HCT116 (cell line): ENCODE data around the gene RFX3. TPM values are rescaled to one million over a fixed set of nuclear protein-coding genes. Genes with fewer than 3 reads are reported as not detected.

Experiments used
- ATAC-seq: fragments of 200-7000 bp; cut with Tn5 transposase; 2 replicates; pipeline ENCODE4 v1.9.1; 2020; ENCODE audit warnings: mild to moderate bottlenecking, moderate library complexity
- BruUV-seq: library from RNA; stranded (reverse); fragments of 400-500 nt; replicated peaks from 2 replicates; lab custom pipeline; 2021; lab: Mats Ljungman, UMichigan
- CTCF ChIA-PET: fragments of 300-600 bp; sonication (Branson Sonifier 250); formaldehyde crosslinking; loops from one replicate; lab custom pipeline; 2021; ENCODE audit warnings: antibody characterized with exemption; lab: Charles Lee
- POLR2A ChIA-PET: fragments of 300-600, 350-600 bp; sonication (Branson Sonifier 250); formaldehyde crosslinking; loops from one replicate; lab custom pipeline; 2021; ENCODE audit warnings: antibody characterized with exemption; lab: Charles Lee
- RAD21 ChIA-PET, 2 experiments: fragments of 300-600 bp; sonication (Branson Sonifier 250); formaldehyde crosslinking; loops; one replicate each; lab custom pipeline; 2023; ENCODE audit warnings: low total read pairs in 2 of 2; ENCODE audit not compliant: uncharacterized antibody in 2 of 2, unreplicated experiment in 2 of 2, low non-redundant PET in 1 of 2; lab: Charles Lee
- DNase-seq: peaks from one replicate; pipeline ENCODE4 v3.0.0-alpha.2; 2010; ENCODE audit warnings: low read depth, low spot score
- H2AFZ ChIP-seq: fragments of 200-600 bp; shearing (Covaris generic), sonication (generic); 2 replicates; pipeline ENCODE4 v1.6.1; 2017; ENCODE audit warnings: low read depth, mixed run types, mixed read lengths, antibody characterized with exemption, low read length; ENCODE audit not compliant: poor library complexity, severe bottlenecking
- H3K27ac ChIP-seq: 2 replicates; pipeline ENCODE4 v1.5.1; 2012; ENCODE audit warnings: low read depth, low read length
- H3K27me3 ChIP-seq: fragments of 200-600 bp; sonication (generic); 2 replicates; pipeline ENCODE4 v1.6.1; 2016; ENCODE audit warnings: mixed run types, low read length, mixed read lengths; ENCODE audit not compliant: insufficient read depth
- H3K36me3 ChIP-seq, 2 experiments: fragments of 200-500 bp in 1 of 2; fragments of 200-600 bp in 1 of 2; sonication (Bioruptor generic) in 1 of 2; sonication (generic) in 1 of 2; 2 replicates each; pipeline versions ENCODE4 v1.5.1 to v1.6.1; 2014 to 2016; ENCODE audit warnings: low read length in 2 of 2, inconsistent platforms in 1 of 2, mixed read lengths in 1 of 2, mixed run types in 1 of 2; ENCODE audit not compliant: insufficient read depth in 2 of 2, control insufficient read depth in 1 of 2
- H3K4me1 ChIP-seq, 2 experiments: fragments of 200-600 bp in 1 of 2; sonication (generic) in 1 of 2; 2 replicates each; pipeline versions ENCODE4 v1.5.1 to v1.6.1; 2012 to 2017; ENCODE audit warnings: low read length in 2 of 2, inconsistent platforms in 1 of 2, mild to moderate bottlenecking in 1 of 2, mixed read lengths in 1 of 2, mixed run types in 1 of 2, moderate library complexity in 1 of 2; ENCODE audit not compliant: insufficient read depth in 2 of 2, control insufficient read depth in 1 of 2
- H3K4me2 ChIP-seq: fragments of 200-600 bp; sonication (generic); 2 replicates; pipeline ENCODE4 v1.6.1; 2017; ENCODE audit warnings: mixed run types, low read length, mixed read lengths
- H3K4me3 ChIP-seq, 2 experiments: fragments of 200-600 bp in 1 of 2; sonication (generic) in 1 of 2; replicated peaks in 1 of 2; 2 replicates each; pipeline ENCODE4 v1.5.1; 2011 to 2016; ENCODE audit warnings: low read length in 2 of 2, control low read depth in 1 of 2, low read depth in 1 of 2, mild to moderate bottlenecking in 1 of 2, mixed read lengths in 1 of 2, mixed run types in 1 of 2
- H3K79me2 ChIP-seq: fragments of 200-600 bp; sonication (generic); 2 replicates; pipeline ENCODE4 v1.6.1; 2017; ENCODE audit warnings: mild to moderate bottlenecking, mixed run types, low read length, moderate library complexity, mixed read lengths; ENCODE audit not compliant: insufficient read depth
- H3K9ac ChIP-seq: fragments of 200-600 bp; sonication (generic); 2 replicates; pipeline ENCODE4 v1.6.1; 2016; ENCODE audit warnings: low read length, mixed read lengths
- H3K9me2 ChIP-seq: fragments of 200-600 bp; sonication (generic), shearing (Covaris generic); 2 replicates; pipeline ENCODE4 v1.6.1; 2017; ENCODE audit warnings: mixed run types, mild to moderate bottlenecking, moderate library complexity; ENCODE audit not compliant: insufficient read depth
- H3K9me3 ChIP-seq, 2 experiments: fragments of 200-500 bp in 1 of 2; fragments of 200-600 bp in 1 of 2; sonication (Bioruptor generic) in 1 of 2; sonication (generic) in 1 of 2; 2 replicates each; pipeline ENCODE4 v1.6.1; 2014 to 2017; ENCODE audit warnings: low read length in 2 of 2, mixed read lengths in 2 of 2, inconsistent platforms in 1 of 2, low read depth in 1 of 2, mild to moderate bottlenecking in 1 of 2, mixed run types in 1 of 2, moderate library complexity in 1 of 2; ENCODE audit not compliant: control insufficient read depth in 1 of 2, insufficient read depth in 1 of 2
- H4K20me1 ChIP-seq: fragments of 200-600 bp; sonication (generic), shearing (Covaris generic); 2 replicates; pipeline ENCODE4 v1.6.1; 2017; ENCODE audit warnings: mixed run types, mild to moderate bottlenecking, moderate library complexity; ENCODE audit not compliant: insufficient read depth
- CBX3 ChIP-seq: IDR thresholded peaks from 2 replicates; pipeline ENCODE4 v1.6.1; 2012; ENCODE audit warnings: low read depth
- CEBPB ChIP-seq: IDR thresholded peaks from 2 replicates; pipeline ENCODE4 v1.6.1; 2012; ENCODE audit warnings: low read depth
- EZH2 ChIP-seq: fragments of 200-600 bp; sonication (generic); IDR thresholded peaks from 2 replicates; pipeline ENCODE4 v1.6.1; 2017; ENCODE audit warnings: antibody characterized with exemption, mixed run types
- EZH2phosphoT487 ChIP-seq: fragments of 200-600 bp; IDR thresholded peaks from 2 replicates; pipeline ENCODE4 v1.6.1; 2018; ENCODE audit warnings: antibody characterized with exemption, borderline replicate concordance
- FOSL1 ChIP-seq: IDR thresholded peaks from 2 replicates; pipeline ENCODE4 v1.6.1; 2012; ENCODE audit warnings: low read depth
- MAX ChIP-seq: IDR thresholded peaks from 2 replicates; pipeline ENCODE4 v1.6.1; 2012
- POLR2A ChIP-seq: IDR thresholded peaks from 2 replicates; pipeline ENCODE4 v1.7.0; 2011; ENCODE audit warnings: borderline replicate concordance; ENCODE audit not compliant: insufficient read depth, insufficient read length; ENCODE audit errors: extremely low read depth
- POLR2AphosphoS5 ChIP-seq: IDR thresholded peaks from 2 replicates; pipeline ENCODE4 v1.6.1; 2011; ENCODE audit warnings: mild to moderate bottlenecking, low read depth, low read length, moderate library complexity
- RAD21 ChIP-seq: IDR thresholded peaks from 2 replicates; pipeline ENCODE4 v1.6.1; 2012; ENCODE audit warnings: low read depth, mild to moderate bottlenecking
- SIN3A ChIP-seq: IDR thresholded peaks from 2 replicates; pipeline ENCODE4 v1.6.1; 2012; ENCODE audit warnings: low read depth
- YY1 ChIP-seq: IDR thresholded peaks from 2 replicates; pipeline ENCODE4 v1.6.1; 2011; ENCODE audit warnings: low read length, low read depth, moderate library complexity, mild to moderate bottlenecking; ENCODE audit not compliant: insufficient replicate concordance; ENCODE audit errors: extremely low read depth
- ZBTB33 ChIP-seq: IDR thresholded peaks from 2 replicates; pipeline ENCODE4 v1.6.1; 2011; ENCODE audit warnings: mild to moderate bottlenecking, low read length, moderate library complexity; ENCODE audit not compliant: insufficient replicate concordance; ENCODE audit errors: extremely low read depth
- ZNF274 ChIP-seq: fragments of 200-500 bp; sonication (Bioruptor generic); IDR thresholded peaks from 2 replicates; pipeline ENCODE4 v1.6.1; 2014; ENCODE audit warnings: mild to moderate bottlenecking, low read depth, low read length, inconsistent platforms
- intact Hi-C: fragments of 100-400 bp; cut with micrococcal nuclease; formaldehyde crosslinking; loops from 2 replicates; pipeline ENCODE4 v1.10.0; 2022
- total RNA-seq: library from RNA; stranded (reverse); gene quantifications from one replicate; pipeline ENCODE4 v1.2.1, GENCODE V29; 2021; ENCODE audit not compliant: unreplicated experiment

The RFX3 gene
- total RNA-seq, 1 experiment from 2014 or later, result 11.8 TPM

GRCh38 chr9:3479514-3480352, 46.1 kb downstream of the RFX3 start:
- Histone ChIP-seq H3K4me3 (no peak overlapping the region), H2AFZ (no peak overlapping the region), H3K9ac (no peak overlapping the region), H3K4me1 (peaks cover 10 to 14% of the 10 kb centered on the region in 2 experiments), H3K9me2 (no peaks in the 10 kb centered on the region), H3K36me3 (no peaks in the 10 kb centered on the region), H3K27ac (no peak overlapping the region), H3K79me2 (no peaks in the 10 kb centered on the region), H4K20me1 (no peaks in the 10 kb centered on the region), H3K4me2 (no peak overlapping the region), H3K27me3 (no peaks in the 10 kb centered on the region), H3K9me3 (no peaks in the 10 kb centered on the region)
- ChIA-PET CTCF (no interaction called here), POLR2A (no interaction called here), RAD21 (no interaction called here)
- TF ChIP-seq ZNF274 (no peak), SIN3A (no peak), EZH2 (no peak), YY1 (no peak)
- no peak for DNase-seq
- intact Hi-C loops, result no loop called here
- no peak for ATAC-seq
- no TSS peak for BruUV-seq

GRCh38 chr9:3478549-3478953, 47.2 kb downstream of the RFX3 start:
- no peaks in the 10 kb centered on the region for H3K9me3 ChIP-seq
- H3K9ac ChIP-seq, result no peak overlapping the region
- ChIA-PET RAD21 (interaction anchor here in 1 of 2 experiments (1.1 kb wide), 1 partner anchor 11 kb away, joined by 3 read pairs; no protein-coding TSS in a partner anchor), CTCF (no interaction called here), POLR2A (no interaction called here)
- intact Hi-C loops, result no loop called here
- no peaks in the 10 kb centered on the region; the same call in 1 of the 2 replicates for H4K20me1 ChIP-seq
- DNase-seq (no peak), ATAC-seq (peak; percentile 46; the same call in 1 of the 2 replicates)
- H3K4me1 ChIP-seq, result peaks cover 10 to 14% of the 10 kb centered on the region in 2 experiments
- H3K27me3 ChIP-seq, result no peaks in the 10 kb centered on the region
- H3K4me2 ChIP-seq, result peak overlapping the region; percentile 33
- no peaks in the 10 kb centered on the region for H3K36me3 ChIP-seq
- no peaks in the 10 kb centered on the region for H3K79me2 ChIP-seq
- H3K4me3 ChIP-seq, result no peak overlapping the region
- no peak overlapping the region for H2AFZ ChIP-seq
- peak overlapping the region; percentile 28; the same call in 1 of the 2 replicates for H3K27ac ChIP-seq
- no peak for TF ChIP-seq CEBPB
- TF ChIP-seq MAX, result no peak
- no peak for TF ChIP-seq EZH2phosphoT487
- no peak for TF ChIP-seq FOSL1
- TF ChIP-seq POLR2A, result no peak
- no peak for TF ChIP-seq ZBTB33
- no peak for TF ChIP-seq CBX3
- no peak for TF ChIP-seq YY1
- TF ChIP-seq RAD21, result no peak
- no peak for TF ChIP-seq EZH2
- TF ChIP-seq POLR2AphosphoS5, result no peak
- TF ChIP-seq SIN3A, result no peak
- no peak for TF ChIP-seq ZNF274
- BruUV-seq, result no TSS peak
- H3K9me2 ChIP-seq, result no peaks in the 10 kb centered on the region
